Measurements from ENCODE around the gene RAP1B.

RAP1B gene

GRCh38 chr12:68609998-68610369, 715 bp upstream of the RAP1B start:
- H3K4me1 ChIP-seq = peaks cover 56% of the 10 kb centered on the region
- H3K4me3 ChIP-seq = peak overlapping the region; percentile 87
- no peaks in the 10 kb centered on the region for H3K9me3 ChIP-seq
- no peak for TF ChIP-seq Cebpa-rat (IDR thresholded peaks at IDR 0.05)
- H3K4me2 ChIP-seq = peak overlapping the region; percentile 82
- peaks cover 10% of the 10 kb centered on the region; the same call in 1 of the 2 replicates for H3K36me3 ChIP-seq
- peak overlapping the region; percentile 95 for H3K27ac ChIP-seq
- H4K20me1 ChIP-seq = peaks cover 37% of the 10 kb centered on the region
- H3K9ac ChIP-seq = peak overlapping the region; percentile 97
- H3K27me3 ChIP-seq = no peaks in the 10 kb centered on the region

DNA sequence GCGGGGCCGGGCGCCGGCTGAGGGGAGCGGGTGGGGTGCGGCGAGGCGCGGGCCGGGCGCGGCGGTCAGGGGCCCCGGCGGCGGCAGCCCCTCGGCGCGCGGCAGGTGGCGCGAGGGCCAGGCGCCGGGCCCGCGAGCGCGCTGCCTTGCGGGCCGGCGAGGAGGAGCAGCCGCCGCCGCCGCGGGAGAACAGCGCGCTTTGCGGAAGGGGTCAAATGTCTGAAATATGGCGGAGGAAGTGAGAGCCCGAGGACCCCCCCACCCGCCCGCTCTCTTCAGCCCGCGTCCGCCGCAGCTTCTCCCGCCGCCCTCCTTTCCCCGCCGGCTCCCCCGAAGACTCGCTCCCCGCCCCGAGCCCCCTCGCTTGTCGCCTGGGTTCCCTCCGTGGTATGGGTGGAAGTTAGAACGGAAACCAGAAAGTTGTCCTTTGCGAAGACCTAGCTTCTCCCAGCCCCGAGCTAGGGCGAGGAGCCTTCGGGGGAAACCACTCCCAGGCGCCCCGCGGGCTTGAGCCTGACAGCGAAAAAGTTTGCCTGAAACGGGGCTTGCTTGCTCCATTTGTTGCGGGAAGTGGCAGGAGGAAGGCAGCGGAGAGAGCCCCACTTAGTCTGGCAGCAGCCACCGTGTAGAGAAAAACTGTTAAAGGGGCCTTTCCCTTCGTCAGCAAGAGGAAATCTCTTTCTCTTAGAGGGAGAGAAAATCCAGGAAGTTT, 551 bp downstream of the RAP1B start:
- peak overlapping the region; percentile 95 for H3K27ac ChIP-seq
- no peak for TF ChIP-seq Cebpa-rat (IDR thresholded peaks at IDR 0.05)

GRCh38 chr12:68611806-68612160, 1.1 kb downstream of the RAP1B start:
- peak overlapping the region; percentile 90 for H3K4me2 ChIP-seq
- H3K4me3 ChIP-seq = peak overlapping the region; percentile 87
- TF ChIP-seq Cebpa-rat (IDR thresholded peaks at IDR 0.05) = no peak
- no peaks in the 10 kb centered on the region for H3K27me3 ChIP-seq
- no peaks in the 10 kb centered on the region for H3K9me3 ChIP-seq
- peaks cover 66% of the 10 kb centered on the region for H3K4me1 ChIP-seq
- peak overlapping the region; percentile 97 for H3K9ac ChIP-seq
- peaks cover 21% of the 10 kb centered on the region for H3K36me3 ChIP-seq
- peaks cover 55% of the 10 kb centered on the region for H4K20me1 ChIP-seq
- peak overlapping the region; percentile 95 for H3K27ac ChIP-seq

More for the DNA sequence above, 551 bp downstream of the RAP1B start:
- H3K36me3 ChIP-seq = peaks cover 16% of the 10 kb centered on the region
- peak overlapping the region; percentile 97 for H3K9ac ChIP-seq
- peaks cover 61% of the 10 kb centered on the region for H3K4me1 ChIP-seq
- H3K27me3 ChIP-seq = no peaks in the 10 kb centered on the region
- no peaks in the 10 kb centered on the region for H3K9me3 ChIP-seq
- peaks cover 50% of the 10 kb centered on the region for H4K20me1 ChIP-seq
- H3K4me2 ChIP-seq = peak overlapping the region; percentile 90
- H3K4me3 ChIP-seq = peak overlapping the region; percentile 87

DNA sequence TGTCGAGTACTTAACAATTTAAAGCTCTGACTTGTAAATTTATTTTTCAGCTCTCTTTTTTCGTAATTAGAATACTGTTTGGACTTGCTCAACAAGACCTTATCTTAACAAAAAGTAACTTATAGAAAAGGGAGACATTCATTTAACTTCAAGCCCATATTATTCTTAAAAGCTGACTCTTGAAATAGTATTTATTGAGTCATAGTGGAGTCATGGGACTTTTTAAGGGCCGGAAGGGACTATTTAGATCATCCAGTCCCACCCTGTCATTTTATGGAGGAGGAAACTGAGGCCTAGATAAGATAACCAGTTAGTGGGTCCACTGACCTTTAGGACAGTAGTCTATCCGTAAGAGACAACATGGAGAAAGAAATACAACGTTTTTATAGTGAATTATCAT, 1.5 kb downstream of the RAP1B start:
- peak overlapping the region; percentile 95 for H3K27ac ChIP-seq
- H3K4me1 ChIP-seq = peaks cover 70% of the 10 kb centered on the region
- H3K9ac ChIP-seq = peak overlapping the region; percentile 97
- H3K36me3 ChIP-seq = peaks cover 22% of the 10 kb centered on the region
- H4K20me1 ChIP-seq = peaks cover 60% of the 10 kb centered on the region
- H3K27me3 ChIP-seq = no peaks in the 10 kb centered on the region
- no peak for TF ChIP-seq Cebpa-rat (IDR thresholded peaks at IDR 0.05)
- H3K4me2 ChIP-seq = peak overlapping the region; percentile 90
- peak overlapping the region; percentile 87 for H3K4me3 ChIP-seq
- H3K9me3 ChIP-seq = no peaks in the 10 kb centered on the region

- Histone ChIP-seq H3K9me3 (no peaks in the 10 kb centered on the region), H3K27me3 (no peaks in the 10 kb centered on the region), H3K4me2 (peak overlapping the region; percentile 90), H3K4me1 (peaks cover 70% of the 10 kb centered on the region), H3K4me3 (peak overlapping the region; percentile 87), H3K27ac (peak overlapping the region; percentile 95), H3K9ac (peak overlapping the region; percentile 97), H4K20me1 (peaks cover 65% of the 10 kb centered on the region), H3K36me3 (peaks cover 25% of the 10 kb centered on the region)
- TF ChIP-seq Cebpa-rat (IDR thresholded peaks at IDR 0.05) = no peak
Measured at GRCh38 chr12:68612697-68613096, 2.0 kb downstream of the RAP1B start.

DNA sequence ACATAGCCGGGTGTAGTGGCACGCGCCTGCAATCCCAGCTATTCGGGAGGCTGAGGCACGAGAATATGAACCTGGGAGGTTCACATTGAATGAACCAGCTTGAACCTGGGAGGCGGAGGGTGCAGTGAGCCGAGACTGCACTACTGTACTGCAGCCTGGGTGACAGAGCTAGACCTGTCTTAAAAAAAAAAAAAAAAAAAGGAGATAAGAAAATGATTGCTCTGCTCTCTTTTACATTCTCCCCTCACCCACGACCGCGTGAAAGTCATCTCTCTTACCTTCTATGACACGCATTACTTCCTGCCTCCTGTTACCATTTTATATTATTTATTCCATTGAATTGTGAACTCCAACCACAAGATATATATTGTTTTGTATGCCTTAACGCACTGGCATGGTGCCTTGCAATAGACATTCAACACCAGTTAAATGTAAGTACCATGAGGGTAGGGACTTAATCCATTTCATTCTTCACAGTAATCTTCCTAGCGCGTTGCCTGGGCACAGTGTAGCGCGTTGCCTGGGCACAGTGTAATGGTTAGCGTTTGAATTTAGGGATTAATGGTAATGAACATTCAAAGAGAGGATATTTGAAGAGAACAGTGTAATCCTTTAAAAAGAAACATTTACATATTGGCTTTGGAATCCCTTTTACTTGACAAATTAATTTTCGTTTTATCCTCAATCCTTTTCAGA, 2.7 kb downstream of the RAP1B start:
- H3K27me3 ChIP-seq = no peaks in the 10 kb centered on the region
- H3K4me1 ChIP-seq = peaks cover 70% of the 10 kb centered on the region
- peak overlapping the region; percentile 95; the same call in 1 of the 2 replicates for H3K27ac ChIP-seq
- H3K36me3 ChIP-seq = peaks cover 31% of the 10 kb centered on the region
- peak overlapping the region; percentile 87 for H3K4me3 ChIP-seq
- H3K9ac ChIP-seq = peak overlapping the region; percentile 97
- no peak for TF ChIP-seq Cebpa-rat (IDR thresholded peaks at IDR 0.05)
- H4K20me1 ChIP-seq = peaks cover 71% of the 10 kb centered on the region
- H3K4me2 ChIP-seq = peak overlapping the region; percentile 90
- no peaks in the 10 kb centered on the region for H3K9me3 ChIP-seq

- peak overlapping the region; percentile 90 for H3K4me2 ChIP-seq
- H3K27ac ChIP-seq = peak overlapping the region; percentile 3; the same call in 1 of the 2 replicates
Measured at GRCh38 chr12:68614105-68614679, 3.5 kb downstream of the RAP1B start.

DNA sequence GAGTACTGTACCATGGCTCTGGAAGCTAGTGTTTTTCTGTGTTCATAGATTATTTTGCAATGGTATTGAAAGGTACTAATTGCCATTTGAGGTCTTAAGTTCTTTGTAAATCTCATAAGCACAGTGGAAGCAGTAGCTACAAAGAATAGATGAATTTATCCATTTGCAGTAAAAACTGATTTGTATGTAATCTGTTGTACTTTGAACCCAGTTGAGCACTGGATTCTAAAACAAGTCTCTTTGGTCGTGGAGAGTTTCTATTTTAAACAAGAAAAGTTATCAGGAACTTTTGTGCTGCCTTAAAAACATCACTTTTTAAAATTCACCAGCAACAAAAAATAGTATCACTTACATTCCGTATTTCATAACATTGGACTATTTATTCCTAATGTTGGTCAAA, 4.1 kb downstream of the RAP1B start:
- no peaks in the 10 kb centered on the region for H3K27me3 ChIP-seq
- 0 out of 2 replicates have a peak overlapping the region, but pooled peaks have one; percentile 3 for H3K27ac ChIP-seq
- peak overlapping the region; percentile 90 for H3K4me2 ChIP-seq
- H3K4me1 ChIP-seq = peaks cover 68% of the 10 kb centered on the region
- peaks cover 4% of the 10 kb centered on the region; the same call in 1 of the 2 replicates for H3K9me3 ChIP-seq
- H3K4me3 ChIP-seq = peak overlapping the region; percentile 87
- no peak for TF ChIP-seq Cebpa-rat (IDR thresholded peaks at IDR 0.05)
- H3K9ac ChIP-seq = peak overlapping the region; percentile 97; the same call in 1 of the 2 replicates
- H4K20me1 ChIP-seq = peaks cover 85% of the 10 kb centered on the region
- peaks cover 40% of the 10 kb centered on the region for H3K36me3 ChIP-seq

More at GRCh38 chr12:68614105-68614679, 3.5 kb downstream of the RAP1B start:
- H3K27me3 ChIP-seq = no peaks in the 10 kb centered on the region
- peaks cover 39% of the 10 kb centered on the region for H3K36me3 ChIP-seq
- H3K9ac ChIP-seq = peak overlapping the region; percentile 97
- peaks cover 80% of the 10 kb centered on the region for H4K20me1 ChIP-seq
- no peak for TF ChIP-seq Cebpa-rat (IDR thresholded peaks at IDR 0.05)
- H3K9me3 ChIP-seq = peaks cover 4% of the 10 kb centered on the region; the same call in 1 of the 2 replicates
- H3K4me3 ChIP-seq = peak overlapping the region; percentile 87
- H3K4me1 ChIP-seq = peaks cover 71% of the 10 kb centered on the region

GRCh38 chr12:68617160-68617926, 6.6 kb downstream of the RAP1B start:
- peaks cover 100% of the 10 kb centered on the region for H4K20me1 ChIP-seq
- no peak overlapping the region for H3K4me3 ChIP-seq
- no peak for TF ChIP-seq Cebpa-rat (IDR thresholded peaks at IDR 0.05)
- peaks cover 78% of the 10 kb centered on the region for H3K4me1 ChIP-seq
- H3K36me3 ChIP-seq = peaks cover 66% of the 10 kb centered on the region
- no peak overlapping the region for H3K9ac ChIP-seq
- H3K9me3 ChIP-seq = peaks cover 24% of the 10 kb centered on the region
- no peak overlapping the region for H3K27ac ChIP-seq
- no peaks in the 10 kb centered on the region for H3K27me3 ChIP-seq
- 0 out of 2 replicates have a peak overlapping the region, but pooled peaks have one; percentile 10 for H3K4me2 ChIP-seq
